ENCODE results near the gene GOLGA8B. TPM values are rescaled to one million over a fixed set of nuclear protein-coding genes. Genes with fewer than 3 reads are reported as not detected.

GOLGA8B gene
- total RNA-seq, 2 experiments from 2014 or later, result 244 to 247 TPM

GRCh38 chr15:34620142-34620541 lies 36.7 kb upstream of the GOLGA8B start:
- no peaks in the 10 kb centered on the region for H3K4me1 Mint-ChIP-seq (ENCODE audit: low read depth)
- Histone ChIP-seq H3K9me3 (ENCODE audit: control insufficient read depth in 1 of 2, insufficient read depth in 1 of 2, low read length in 2 of 2) (no peaks in the 10 kb centered on the region), H3K27ac (ENCODE audit: low read depth in 1 of 2, low read length in 2 of 2) (no peak overlapping the region), H3K4me1 (ENCODE audit: insufficient read depth, low read length) (no peaks in the 10 kb centered on the region), H3K27me3 (ENCODE audit: control insufficient read depth in 1 of 2, insufficient read depth in 2 of 2, low read length in 2 of 2) (peaks cover 0 to 28% of the 10 kb centered on the region in 2 experiments), H3K4me3 (ENCODE audit: low read length) (no peak overlapping the region), H3K36me3 (ENCODE audit: insufficient read depth, low read length) (no peaks in the 10 kb centered on the region)
- intact Hi-C loops (cut with DNase I, micrococcal nuclease), result loop anchor here in 1 of 2 experiments (10.0 kb wide), 1 partner anchor 305 kb away; no protein-coding TSS in a partner anchor
- no peak overlapping the region for H3K4me3 Mint-ChIP-seq
- CTCF ChIA-PET, result no interaction called here
- H3K27me3 Mint-ChIP-seq, result peaks cover 53% of the 10 kb centered on the region
- ATAC-seq (ENCODE audit: poor library complexity), result no peak
- TF ChIP-seq CTCF (IDR thresholded peaks at IDR 0.05), result no peak
- POLR2A ChIA-PET, result no interaction called here
- H3K27ac Mint-ChIP-seq, result no peak overlapping the region
- H3K36me3 Mint-ChIP-seq (ENCODE audit: low read depth), result no peaks in the 10 kb centered on the region
- no peak for DNase-seq
- H3K9me3 Mint-ChIP-seq, result no peaks in the 10 kb centered on the region

- DNase-seq (no peak), ATAC-seq (ENCODE audit: poor library complexity) (no peak)
- no peak overlapping the region for H3K27ac Mint-ChIP-seq
- H3K9me3 ChIP-seq (ENCODE audit: control insufficient read depth in 1 of 2, insufficient read depth in 1 of 2, low read length in 2 of 2), result no peaks in the 10 kb centered on the region
- peaks cover 0 to 28% of the 10 kb centered on the region in 2 experiments for H3K27me3 ChIP-seq (ENCODE audit: control insufficient read depth in 1 of 2, insufficient read depth in 2 of 2, low read length in 2 of 2)
- CTCF ChIA-PET, result no interaction called here
- H3K36me3 Mint-ChIP-seq (ENCODE audit: low read depth), result no peaks in the 10 kb centered on the region
- H3K4me3 Mint-ChIP-seq, result no peak overlapping the region
- intact Hi-C loops (cut with DNase I, micrococcal nuclease), result no loop called here
- H3K27me3 Mint-ChIP-seq, result peaks cover 56% of the 10 kb centered on the region
- POLR2A ChIA-PET, result no interaction called here
- no peak overlapping the region for H3K27ac ChIP-seq (ENCODE audit: low read depth in 1 of 2, low read length in 2 of 2)
- H3K36me3 ChIP-seq (ENCODE audit: insufficient read depth, low read length), result no peaks in the 10 kb centered on the region
- no peaks in the 10 kb centered on the region for H3K4me1 ChIP-seq (ENCODE audit: insufficient read depth, low read length)
- H3K4me3 ChIP-seq (ENCODE audit: low read length), result no peak overlapping the region
- no peak for TF ChIP-seq CTCF (IDR thresholded peaks at IDR 0.05)
- no peaks in the 10 kb centered on the region for H3K4me1 Mint-ChIP-seq (ENCODE audit: low read depth)
- H3K9me3 Mint-ChIP-seq, result no peaks in the 10 kb centered on the region
Observed at GRCh38 chr15:34619151-34619550, 35.7 kb upstream of the GOLGA8B start.

- H3K4me1 Mint-ChIP-seq (ENCODE audit: low read depth), result no peaks in the 10 kb centered on the region
- intact Hi-C loops (cut with DNase I, micrococcal nuclease), result no loop called here
- H3K27me3 Mint-ChIP-seq, result peaks cover 57% of the 10 kb centered on the region
- H3K27me3 ChIP-seq (ENCODE audit: control insufficient read depth in 1 of 2, insufficient read depth in 2 of 2, low read length in 2 of 2), result peaks cover 0 to 28% of the 10 kb centered on the region in 2 experiments
- no peaks in the 10 kb centered on the region for H3K36me3 Mint-ChIP-seq (ENCODE audit: low read depth)
- H3K27ac Mint-ChIP-seq, result no peak overlapping the region
- no peaks in the 10 kb centered on the region for H3K36me3 ChIP-seq (ENCODE audit: insufficient read depth, low read length)
- no peak overlapping the region for H3K4me3 ChIP-seq (ENCODE audit: low read length)
- DNase-seq (no peak), ATAC-seq (ENCODE audit: poor library complexity) (no peak)
- H3K9me3 ChIP-seq (ENCODE audit: control insufficient read depth in 1 of 2, insufficient read depth in 1 of 2, low read length in 2 of 2), result no peaks in the 10 kb centered on the region
- H3K27ac ChIP-seq (ENCODE audit: low read depth in 1 of 2, low read length in 2 of 2), result no peak overlapping the region
- H3K4me1 ChIP-seq (ENCODE audit: insufficient read depth, low read length), result no peaks in the 10 kb centered on the region
- no peak for TF ChIP-seq CTCF (IDR thresholded peaks at IDR 0.05)
- no peaks in the 10 kb centered on the region for H3K9me3 Mint-ChIP-seq
- no peak overlapping the region for H3K4me3 Mint-ChIP-seq
- POLR2A ChIA-PET, result no interaction called here
- CTCF ChIA-PET, result no interaction called here
Observed at GRCh38 chr15:34618073-34618472, 34.6 kb upstream of the GOLGA8B start.

All from CD4-positive, alpha-beta T cell (primary cell).